IMR-90 (cell line): ENCODE results near the gene ZDHHC14. TPM values are rescaled to one million over a fixed set of nuclear protein-coding genes. Genes with fewer than 3 reads are reported as not detected.

ENCODE experiments used
- ATAC-seq: fragments of 200-7000 bp; cut with Tn5 transposase; 2 replicates; pipeline ENCODE4 v1.9.1; 2020; ENCODE audit warnings: low read depth, mild to moderate bottlenecking, moderate library complexity
- BruUV-seq: library from RNA; stranded (reverse); fragments of 400-500 nt; replicated peaks from 2 replicates; lab custom pipeline; 2021; lab: Mats Ljungman, UMichigan
- CTCF ChIA-PET: fragments of 300-600 bp; formaldehyde crosslinking; extraction: SDS; loops from one replicate; lab custom pipeline; 2021; ENCODE audit warnings: antibody characterized with exemption; lab: Yijun Ruan, JAX
- POLR2A ChIA-PET: fragments of 300-600 bp; sonication (Branson Sonifier 250); formaldehyde crosslinking; loops from one replicate; lab custom pipeline; 2022; ENCODE audit warnings: antibody characterized with exemption; ENCODE audit not compliant: unreplicated experiment; lab: Charles Lee
- DNase-seq: peaks from one replicate; pipeline ENCODE4 v3.0.0; 2013
- H2AFZ ChIP-seq: replicated peaks from 2 replicates; pipeline ENCODE3; 2013; ENCODE audit warnings: low read length, mild to moderate bottlenecking; ENCODE audit not compliant: poor library complexity
- H2AK5ac ChIP-seq: 2 replicates; pipeline ENCODE4 v1.6.1; 2013; ENCODE audit warnings: low read depth, low read length, inconsistent platforms
- H2AK9ac ChIP-seq: replicated peaks from 2 replicates; pipeline ENCODE3; 2013; ENCODE audit warnings: mild to moderate bottlenecking, low read depth, low read length, moderate library complexity; ENCODE audit not compliant: poor library complexity
- H2BK120ac ChIP-seq: 2 replicates; pipeline ENCODE4 v1.6.1; 2013; ENCODE audit warnings: low read depth, low read length, inconsistent platforms
- H2BK15ac ChIP-seq: 3 replicates; pipeline ENCODE4 v1.6.1; 2013; ENCODE audit warnings: low read depth, low read length, inconsistent platforms
- H2BK20ac ChIP-seq: 2 replicates; pipeline ENCODE4 v1.6.1; 2013; ENCODE audit warnings: low read depth, mild to moderate bottlenecking, inconsistent platforms, low read length, moderate library complexity
- H2BK5ac ChIP-seq: 2 replicates; pipeline ENCODE4 v1.6.1; 2013; ENCODE audit warnings: mild to moderate bottlenecking, low read depth, low read length, inconsistent platforms; ENCODE audit not compliant: poor library complexity, severe bottlenecking
- H3K14ac ChIP-seq: replicated peaks from 2 replicates; pipeline ENCODE4 v1.6.1; 2013; ENCODE audit warnings: low read depth, low read length, inconsistent platforms
- H3K18ac ChIP-seq: 2 replicates; pipeline ENCODE4 v1.6.1; 2013; ENCODE audit warnings: low read depth, low read length, control low read depth
- H3K23ac ChIP-seq: 2 replicates; pipeline ENCODE4 v1.6.1; 2013; ENCODE audit warnings: low read depth, low read length, inconsistent platforms
- H3K27ac ChIP-seq: 2 replicates; pipeline ENCODE4 v1.5.1; 2013; ENCODE audit warnings: mild to moderate bottlenecking, control low read depth, low read length; ENCODE audit not compliant: insufficient read depth
- H3K27me3 ChIP-seq: 2 replicates; pipeline ENCODE4 v1.6.1; 2013; ENCODE audit warnings: low read length; ENCODE audit not compliant: control insufficient read depth, insufficient read depth
- H3K36me3 ChIP-seq: 2 replicates; pipeline ENCODE4 v1.6.1; 2013; ENCODE audit warnings: low read length, mixed read lengths; ENCODE audit not compliant: control insufficient read depth, insufficient read depth
- H3K4ac ChIP-seq: 2 replicates; pipeline ENCODE4 v1.6.1; 2013; ENCODE audit warnings: low read depth, low read length, inconsistent platforms
- H3K4me1 ChIP-seq: 2 replicates; pipeline ENCODE4 v1.6.1; 2013; ENCODE audit warnings: low read length, mixed read lengths; ENCODE audit not compliant: control insufficient read depth, insufficient read depth
- H3K4me2 ChIP-seq: 2 replicates; pipeline ENCODE4 v1.6.1; 2013; ENCODE audit warnings: low read depth, mild to moderate bottlenecking, control low read depth, low read length, moderate library complexity
- H3K4me3 ChIP-seq: 2 replicates; pipeline ENCODE4 v1.5.1; 2013; ENCODE audit warnings: low read depth, mild to moderate bottlenecking, control low read depth, low read length, moderate library complexity; ENCODE audit not compliant: insufficient read depth
- H3K56ac ChIP-seq: 2 replicates; pipeline ENCODE4 v1.6.1; 2013; ENCODE audit warnings: low read length, inconsistent platforms; ENCODE audit not compliant: insufficient read depth; ENCODE audit errors: extremely low read depth
- H3K79me1 ChIP-seq, 2 experiments: 2 replicates each; pipeline ENCODE4 v1.6.1; 2013; ENCODE audit warnings: low read length in 2 of 2, inconsistent platforms in 1 of 2, low read depth in 1 of 2
- H3K9ac ChIP-seq: 2 replicates; pipeline ENCODE4 v1.6.1; 2013; ENCODE audit warnings: low read depth, low read length, control low read depth
- H3K9me1 ChIP-seq: 2 replicates; pipeline ENCODE4 v1.6.1; 2013; ENCODE audit warnings: low read length, inconsistent platforms; ENCODE audit not compliant: insufficient read depth
- H3K9me3 ChIP-seq: 2 replicates; pipeline ENCODE4 v1.6.1; 2013; ENCODE audit warnings: low read length; ENCODE audit not compliant: control insufficient read depth, insufficient read depth
- H4K20me1 ChIP-seq: 2 replicates; pipeline ENCODE4 v1.6.1; 2013; ENCODE audit warnings: low read length, inconsistent platforms; ENCODE audit not compliant: insufficient read depth
- H4K5ac ChIP-seq: 2 replicates; pipeline ENCODE4 v1.6.1; 2013; ENCODE audit warnings: mild to moderate bottlenecking, low read depth, low read length, control low read depth
- H4K8ac ChIP-seq, 2 experiments: 2 replicates each; pipeline ENCODE4 v1.6.1; 2013; ENCODE audit warnings: low read depth in 2 of 2, low read length in 2 of 2, control low read depth in 1 of 2, inconsistent platforms in 1 of 2
- H4K91ac ChIP-seq: 2 replicates; pipeline ENCODE4 v1.6.1; 2013; ENCODE audit warnings: low read depth, low read length, inconsistent platforms; ENCODE audit not compliant: insufficient read depth
- FOS ChIP-seq: fragments of 150-350 bp; IDR thresholded peaks from 2 replicates; pipeline ENCODE4 v1.6.1; 2016; ENCODE audit warnings: low read depth, low read length
- WGBS, 2 experiments: methylation state at CpG; one replicate each; pipeline versions ENCODE4 v1.1.5 to v1.1.7; 2013; ENCODE audit warnings: missing lambda C conversion rate in 2 of 2; ENCODE audit not compliant: insufficient read length in 1 of 2; ENCODE audit errors: extremely low coverage in 2 of 2; 5-methylcytosine and 5-hydroxymethylcytosine counted together
- dilution Hi-C: fragments of 300-500 bp; cut with HindIII; formaldehyde crosslinking; loops from one replicate; pipeline ENCODE4 v1.14.3; 2018; ENCODE audit warnings: low sequenced_read_pairs; ENCODE audit not compliant: unreplicated experiment
- in situ Hi-C: fragments of 300-500 bp; cut with MboI; formaldehyde crosslinking; loops from 3 replicates; pipeline ENCODE4 v1.14.3; 2019; ENCODE audit warnings: low sequenced_read_pairs, inconsistent platforms, mixed read lengths
- intact Hi-C: fragments of 100-400 bp; cut with micrococcal nuclease; formaldehyde crosslinking; loops from 2 replicates; pipeline ENCODE4 v1.10.0; 2022
- polyA plus RNA-seq, 3 experiments: library from polyadenylated mRNA; depleted of rRNA; stranded (reverse); fragments of >200 nt; gene quantifications; 2 replicates each; pipeline ENCODE4 v1.2.3, GENCODE V29; 2012; ENCODE audit warnings: low replicate concordance in 1 of 3
- total RNA-seq: library from RNA; depleted of rRNA; stranded (reverse); fragments of >200 nt; gene quantifications from 2 replicates; pipeline ENCODE4 v1.2.3, GENCODE V29; 2012

ZDHHC14 gene
- total and polyA plus RNA-seq, 2 of the 4 experiments (the other 2 are of a cell fraction): 0.90 to 2.0 TPM

DNA sequence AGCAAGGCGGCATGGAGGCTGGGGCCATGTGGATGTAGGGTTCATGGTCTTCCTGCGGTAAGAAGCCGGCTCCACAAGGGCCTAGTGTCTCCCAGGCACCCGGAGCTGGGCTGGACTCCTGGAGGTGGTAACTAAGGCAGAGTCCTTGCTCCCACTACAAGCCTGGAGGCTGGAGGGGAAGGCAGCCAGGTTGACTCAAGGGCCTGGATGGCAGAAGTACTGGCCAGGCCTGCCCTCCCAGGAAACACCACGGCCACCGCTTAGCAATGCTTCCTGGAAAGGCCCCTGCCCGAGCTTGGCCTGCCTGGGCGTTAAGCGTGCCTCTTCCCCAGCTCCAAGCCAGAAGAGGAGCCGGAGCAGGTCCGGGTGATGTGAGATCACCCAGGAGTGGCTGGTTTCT lies 182.0 kb downstream of the ZDHHC14 start:
- dilution Hi-C loops: no loop called here
- no peak overlapping the region for H2BK120ac ChIP-seq
- BruUV-seq: no TSS peak

More for the DNA sequence above, 182.0 kb downstream of the ZDHHC14 start:
- intact Hi-C loops: no loop called here
- H2AFZ ChIP-seq: no peak overlapping the region
- H3K9me1 ChIP-seq: no peaks in the 10 kb centered on the region
- H3K14ac ChIP-seq: no peak overlapping the region
- no peaks in the 10 kb centered on the region; the same call in 1 of the 2 replicates for H3K27me3 ChIP-seq
- H4K91ac ChIP-seq: no peak overlapping the region
- H2AK5ac ChIP-seq: no peak overlapping the region
- ChIA-PET CTCF (no interaction called here), POLR2A (no interaction called here)
- no peaks in the 10 kb centered on the region for H4K20me1 ChIP-seq
- no peak overlapping the region for H4K5ac ChIP-seq
- no peak overlapping the region for H3K18ac ChIP-seq
- no peak overlapping the region for H4K8ac ChIP-seq
- no peak overlapping the region for H3K56ac ChIP-seq
- no peak for TF ChIP-seq FOS
- H3K27ac ChIP-seq: no peak overlapping the region
- no peak overlapping the region for H3K4ac ChIP-seq
- H3K79me1 ChIP-seq: no peaks in the 10 kb centered on the region
- no peak overlapping the region for H2BK15ac ChIP-seq
- peaks cover 2% of the 10 kb centered on the region; the same call in 1 of the 2 replicates for H3K4me1 ChIP-seq
- no peak overlapping the region for H3K9ac ChIP-seq
- H3K23ac ChIP-seq: no peak overlapping the region
- H3K9me3 ChIP-seq: no peaks in the 10 kb centered on the region
- no peak overlapping the region for H3K4me2 ChIP-seq
- no peaks in the 10 kb centered on the region for H3K36me3 ChIP-seq
- 100% methylated on average over 6 of the region's 11 CpGs; no CpG with 5 or more reads in 1 of the 2 experiments for WGBS, 2 experiments
- no peak overlapping the region for H2BK5ac ChIP-seq
- H2AK9ac ChIP-seq: no peak overlapping the region
- no peak overlapping the region for H3K4me3 ChIP-seq
- ATAC-seq (no peak), DNase-seq (no peak)
- no peak overlapping the region for H2BK20ac ChIP-seq
- in situ Hi-C loops: no loop called here
